BJ (cell line): ENCODE results near the gene ZNF775. TPM values are rescaled to one million over a fixed set of nuclear protein-coding genes. Genes with fewer than 3 reads are reported as not detected.

Experiments used
- CTCF ChIA-PET: fragments of 350-600 bp; formaldehyde crosslinking; extraction: SDS; loops from one replicate; lab custom pipeline; 2021; ENCODE audit warnings: antibody characterized with exemption, inconsistent platforms; lab: Yijun Ruan, JAX
- POLR2A ChIA-PET: fragments of 300-600 bp; sonication (Branson Sonifier 250); formaldehyde crosslinking; extraction: SDS; loops from one replicate; lab custom pipeline; 2021; ENCODE audit warnings: antibody characterized with exemption; lab: Charles Lee
- DNase-seq: peaks from one replicate; pipeline ENCODE4 v3.0.0-alpha.2; 2011; ENCODE audit warnings: low read depth
- H3K27me3 ChIP-seq: 2 replicates; pipeline ENCODE4 v1.6.0; 2011; ENCODE audit warnings: low read length; ENCODE audit not compliant: control insufficient read depth, insufficient read depth
- H3K36me3 ChIP-seq: 2 replicates; pipeline ENCODE4 v1.5.1; 2011; ENCODE audit warnings: low read length; ENCODE audit not compliant: control insufficient read depth, insufficient read depth
- H3K4me3 ChIP-seq: 2 replicates; pipeline ENCODE4 v1.5.1; 2011; ENCODE audit warnings: low read depth, mild to moderate bottlenecking, control low read depth, low read length
- polyA minus RNA-seq: library from RNA; depleted of rRNA, polyadenylated mRNA; stranded (reverse); fragments of >200 nt; gene quantifications from 2 replicates; pipeline ENCODE4 v1.2.3, GENCODE V29; 2011; rRNA and poly(A)+ RNA removed
- polyA plus RNA-seq: library from polyadenylated mRNA; depleted of rRNA; stranded (reverse); fragments of >200 nt; gene quantifications from 2 replicates; pipeline ENCODE4 v1.2.3, GENCODE V29; 2011; rRNA removed
- TF ChIP-seq, protein P1 (sequence below): IDR thresholded peaks from 2 replicates; pipeline ENCODE4 v1.5.1; 2011; ENCODE audit warnings: low read depth, mild to moderate bottlenecking, control low read depth, inconsistent platforms, low read length, moderate library complexity; ENCODE audit not compliant: insufficient read depth

The ZNF775 gene
- polyA plus RNA-seq, result 1.6 and 2.1 TPM in 2 replicates
- polyA minus RNA-seq, result 0.57 and 1.00 TPM in 2 replicates

DNA sequence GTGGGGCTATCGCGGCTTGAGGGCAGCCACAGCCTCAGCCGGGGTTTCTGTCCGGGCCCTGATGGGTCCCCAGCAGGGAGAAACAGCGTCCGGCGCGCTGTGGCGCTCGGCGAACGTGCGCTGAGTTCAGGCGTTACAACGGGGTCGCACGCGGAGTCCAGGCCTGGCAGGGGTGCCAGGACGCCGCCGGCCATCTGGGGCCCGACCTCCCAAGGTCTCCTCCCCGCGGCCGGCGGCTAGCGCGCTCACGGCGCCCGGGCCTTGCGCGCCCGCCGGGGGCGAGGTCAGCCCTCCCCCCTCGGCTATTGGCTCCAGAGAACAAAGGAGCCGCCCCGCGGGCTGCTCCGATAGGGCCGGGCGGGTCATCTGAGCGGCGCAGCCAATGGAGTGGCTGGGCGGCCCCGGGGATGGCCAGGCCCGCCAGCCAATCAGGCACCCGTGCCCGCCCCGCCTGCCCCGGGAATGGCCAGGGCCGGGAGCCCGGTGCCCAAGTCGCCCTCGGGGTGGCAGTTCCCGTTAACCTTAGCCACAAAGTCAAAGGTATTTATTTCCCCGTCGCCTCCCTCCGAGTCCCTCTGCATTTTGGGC lies at the start of gene ZNF775:
TSS of gene ZNF775 (plus strand) at position 478 of the 588 bp plus-strand sequence. CDS start 9,141 bp downstream, outside the sequence.
- CTCF ChIA-PET, result interaction anchor here (1.0 to 1.3 kb wide), 2 partner anchors 43 to 65 kb away, joined by 3 read pairs; no protein-coding TSS in a partner anchor
- TF ChIP-seq, protein P1, sequence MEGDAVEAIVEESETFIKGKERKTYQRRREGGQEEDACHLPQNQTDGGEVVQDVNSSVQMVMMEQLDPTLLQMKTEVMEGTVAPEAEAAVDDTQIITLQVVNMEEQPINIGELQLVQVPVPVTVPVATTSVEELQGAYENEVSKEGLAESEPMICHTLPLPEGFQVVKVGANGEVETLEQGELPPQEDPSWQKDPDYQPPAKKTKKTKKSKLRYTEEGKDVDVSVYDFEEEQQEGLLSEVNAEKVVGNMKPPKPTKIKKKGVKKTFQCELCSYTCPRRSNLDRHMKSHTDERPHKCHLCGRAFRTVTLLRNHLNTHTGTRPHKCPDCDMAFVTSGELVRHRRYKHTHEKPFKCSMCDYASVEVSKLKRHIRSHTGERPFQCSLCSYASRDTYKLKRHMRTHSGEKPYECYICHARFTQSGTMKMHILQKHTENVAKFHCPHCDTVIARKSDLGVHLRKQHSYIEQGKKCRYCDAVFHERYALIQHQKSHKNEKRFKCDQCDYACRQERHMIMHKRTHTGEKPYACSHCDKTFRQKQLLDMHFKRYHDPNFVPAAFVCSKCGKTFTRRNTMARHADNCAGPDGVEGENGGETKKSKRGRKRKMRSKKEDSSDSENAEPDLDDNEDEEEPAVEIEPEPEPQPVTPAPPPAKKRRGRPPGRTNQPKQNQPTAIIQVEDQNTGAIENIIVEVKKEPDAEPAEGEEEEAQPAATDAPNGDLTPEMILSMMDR, result no peak
- Histone ChIP-seq H3K4me3 (peak within 1 kb of the TSS; percentile 84), H3K36me3 (peaks cover 6% of the 10 kb centered on the region), H3K27me3 (no peaks in the 10 kb centered on the region)
- peak; percentile 66 for DNase-seq
- POLR2A ChIA-PET, result interaction anchor here (0.6 kb wide), 1 partner anchor 918 kb away, joined by 3 read pairs; the partner anchor contains the start of gene ZNF777

DNA sequence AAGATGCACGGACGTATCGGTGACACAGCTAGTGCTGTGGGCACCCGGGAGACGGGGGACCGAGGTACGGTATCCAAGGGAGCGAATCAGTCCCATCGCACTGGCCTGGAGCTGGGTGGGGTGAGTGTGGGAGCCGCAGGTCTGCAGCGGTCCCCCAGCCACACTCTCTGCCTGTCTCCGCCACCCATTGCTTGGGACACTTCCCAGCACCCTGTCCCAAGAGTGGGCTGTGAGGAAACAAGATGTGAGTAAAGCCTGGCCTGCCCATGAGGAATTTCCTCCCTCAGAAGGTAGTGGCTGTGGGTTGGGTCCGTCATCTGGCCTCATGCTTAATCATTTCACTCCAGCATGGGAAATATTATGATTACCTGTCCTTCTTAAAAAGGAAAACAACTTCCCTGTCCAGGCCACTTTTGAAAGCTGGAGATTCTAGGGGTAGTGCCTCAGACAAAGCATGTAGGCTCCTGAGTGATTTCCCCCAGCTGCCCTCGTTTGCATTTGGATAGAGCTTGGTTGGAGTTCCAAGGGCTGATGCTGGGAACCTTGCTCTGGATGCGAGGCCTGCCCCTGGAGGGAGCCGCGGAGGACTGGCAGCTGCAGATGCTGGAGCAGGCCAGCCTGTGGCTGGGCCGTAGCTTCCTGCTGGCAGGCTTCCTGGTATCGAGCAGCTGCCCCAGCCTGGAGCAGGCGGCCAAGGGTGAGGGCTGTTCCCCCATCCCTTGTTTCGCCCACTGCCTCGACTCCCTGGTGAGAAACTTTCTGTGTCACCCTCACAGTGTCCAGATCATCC lies 49.6 kb upstream of the ZNF775 start:
- CTCF ChIA-PET, result interaction anchor here (1.2 kb wide), 1 partner anchor 119 kb away, joined by 3 read pairs; no protein-coding TSS in a partner anchor
- no peaks in the 10 kb centered on the region for H3K36me3 ChIP-seq
- no peak for DNase-seq
- no peak overlapping the region for H3K4me3 ChIP-seq
- POLR2A ChIA-PET, result no interaction called here
- no peaks in the 10 kb centered on the region for H3K27me3 ChIP-seq
- TF ChIP-seq, protein P1, result no peak

DNA sequence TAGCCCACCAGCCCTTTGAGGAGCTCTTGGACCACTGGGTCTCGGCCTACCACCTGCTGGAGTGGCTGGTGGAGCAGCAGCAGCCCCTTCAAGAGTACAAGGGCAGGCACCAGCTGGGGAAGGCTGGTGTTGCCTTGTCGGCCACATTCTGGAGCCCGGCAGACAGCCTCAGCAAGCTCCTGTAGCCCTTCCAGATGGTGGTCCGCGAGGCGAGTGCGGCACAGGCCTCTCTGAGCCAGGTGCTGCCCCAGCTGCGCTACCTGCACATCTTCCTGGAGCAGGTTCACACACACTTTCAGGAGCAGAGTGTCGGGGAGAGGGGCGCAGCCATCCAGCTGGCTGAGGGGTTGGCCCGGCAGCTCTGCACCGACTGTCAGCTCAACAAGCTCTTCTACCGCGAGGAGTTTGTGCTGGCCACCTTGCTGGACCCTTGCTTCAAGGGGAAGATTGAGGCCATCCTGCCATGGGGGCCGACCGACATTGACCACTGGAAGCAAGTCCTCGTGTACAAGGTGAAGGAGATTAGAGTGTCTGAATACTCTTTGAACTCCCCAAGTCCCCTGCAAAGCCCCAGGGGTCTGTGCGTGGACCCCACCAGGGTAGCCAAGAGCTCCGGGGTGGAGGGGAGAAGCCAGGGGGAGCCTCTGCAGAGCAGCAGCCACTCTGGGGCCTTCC lies 48.8 kb upstream of the ZNF775 start:
- H3K4me3 ChIP-seq, result no peak overlapping the region
- ChIA-PET CTCF (interaction anchor here (1.2 kb wide), 1 partner anchor 119 kb away, joined by 3 read pairs; no protein-coding TSS in a partner anchor), POLR2A (no interaction called here)
- no peak for DNase-seq
- no peaks in the 10 kb centered on the region for H3K36me3 ChIP-seq
- TF ChIP-seq, protein P1, result no peak
- no peaks in the 10 kb centered on the region for H3K27me3 ChIP-seq

DNA sequence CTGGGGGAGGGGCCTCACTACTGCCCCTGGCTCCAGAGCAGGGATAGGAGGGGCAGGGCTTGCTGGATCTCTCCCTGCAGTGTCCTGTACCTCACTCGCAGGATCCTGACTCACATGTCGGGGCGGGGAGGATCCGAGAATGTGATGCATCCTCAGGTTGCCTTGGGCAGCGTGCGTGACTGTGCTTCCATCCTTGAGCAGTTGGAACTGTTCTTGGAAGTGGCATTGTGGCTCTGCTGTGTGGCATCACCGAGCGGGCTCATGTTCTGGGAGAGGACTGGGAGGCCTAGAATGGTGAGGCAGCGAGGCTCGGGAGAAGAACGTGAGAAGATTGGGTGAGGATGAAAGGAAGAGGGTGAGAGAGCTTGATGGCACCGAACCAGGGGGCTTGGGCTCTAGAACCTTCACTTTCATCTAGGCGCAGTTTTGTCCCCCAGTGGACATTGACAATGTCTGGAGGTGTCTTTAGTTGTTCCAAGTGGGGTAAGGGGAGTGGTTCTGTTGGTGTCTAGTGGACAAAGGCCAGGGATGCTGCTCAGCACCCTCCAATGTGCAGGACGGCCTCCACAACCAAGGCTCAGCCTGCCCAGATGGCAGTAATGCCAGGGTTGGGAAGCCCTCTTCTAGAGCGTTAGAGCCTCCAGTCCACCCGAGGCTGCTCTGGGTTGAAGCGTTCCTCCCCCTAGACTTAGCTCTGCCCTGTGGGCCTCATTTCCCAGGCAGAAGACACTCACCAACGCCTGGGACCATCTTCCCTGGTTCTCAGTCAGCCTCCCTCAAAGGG lies 46.1 kb upstream of the ZNF775 start:
- CTCF ChIA-PET, result no interaction called here

More for the DNA sequence above, 46.1 kb upstream of the ZNF775 start:
- POLR2A ChIA-PET, result no interaction called here
- no peaks in the 10 kb centered on the region for H3K36me3 ChIP-seq
- TF ChIP-seq, protein P1, result no peak
- no peak for DNase-seq
- H3K4me3 ChIP-seq, result no peak overlapping the region
- no peaks in the 10 kb centered on the region for H3K27me3 ChIP-seq
